GM21723 (cell line): ENCODE measurements around the gene OAT.
"Not testable (repeated sequence)": the region's sequence is repeated elsewhere in the genome, so short reads cannot be mapped to it uniquely, and the experiment has no call there.

Experiments used
- ATAC-seq: cut with Tn5 transposase; IDR thresholded peaks from one replicate; pipeline ENCODE4 v1.9.1; 2021; ENCODE audit warnings: mild to moderate bottlenecking, moderate library complexity; ENCODE audit not compliant: unreplicated experiment

Gene OAT

DNA sequence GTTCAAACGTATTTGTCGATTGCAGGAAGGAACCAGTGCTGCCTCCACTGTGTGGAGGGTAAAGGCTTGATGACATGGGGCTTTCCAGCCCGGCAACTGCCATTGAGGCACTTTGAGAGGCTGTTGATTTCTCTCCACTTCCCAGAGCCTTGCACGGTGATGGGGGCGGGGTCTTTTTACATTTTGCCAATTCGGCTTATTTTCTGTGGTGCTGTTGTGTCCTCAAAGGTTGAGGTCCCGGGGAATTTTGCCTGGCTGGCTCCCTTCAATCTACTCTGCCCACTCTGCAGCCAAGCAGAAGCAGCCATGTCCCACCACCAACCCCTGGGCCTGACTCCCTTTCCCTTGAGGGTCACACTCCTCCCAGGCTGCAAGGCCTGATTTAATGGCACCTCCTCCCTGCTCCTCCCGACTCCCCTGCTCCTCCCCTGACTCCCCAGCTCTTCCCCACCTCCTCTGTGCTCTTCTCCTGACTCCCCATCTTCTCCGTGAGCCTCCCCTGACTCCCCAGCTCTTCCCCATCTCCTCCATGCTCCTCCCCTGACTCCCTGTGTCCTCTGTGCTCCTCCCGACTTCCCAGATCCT is 39.0 kb downstream of the OAT start:
- ATAC-seq, result no peak

DNA sequence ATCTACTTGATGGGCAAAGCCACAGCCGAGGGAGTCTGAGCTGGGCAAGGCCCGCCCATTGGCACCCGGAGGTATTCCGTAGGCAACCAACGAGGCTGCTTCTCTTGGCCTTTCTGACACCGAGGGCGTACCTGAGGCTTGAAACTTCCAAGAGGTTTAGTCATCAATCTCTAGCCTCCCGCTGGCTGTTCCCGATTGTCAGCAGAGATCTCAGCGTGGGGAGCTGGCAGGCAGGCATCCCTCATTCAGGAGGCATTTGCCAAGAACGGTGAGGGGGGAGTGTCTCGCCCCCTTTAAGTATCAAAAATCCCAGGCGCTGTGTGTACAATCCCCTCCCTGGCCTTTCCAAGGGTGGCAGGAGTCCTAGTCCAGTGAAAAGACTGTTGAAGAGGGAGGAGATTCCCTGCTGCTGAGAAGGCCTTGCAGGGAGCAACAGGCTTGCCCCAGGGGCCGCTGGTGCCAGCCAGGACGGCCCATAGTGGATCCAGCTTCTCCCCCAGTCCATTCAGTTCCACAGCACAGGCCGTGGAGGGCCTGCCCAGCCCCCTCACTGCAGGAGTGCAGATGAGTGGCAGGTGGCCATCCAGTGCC is 39.7 kb downstream of the OAT start:
- ATAC-seq, result no peak

- no peak for ATAC-seq
Observed at GRCh38 chr10:124378271-124378670, 40.5 kb downstream of the OAT start.

GRCh38 chr10:124377101-124377500 is 41.6 kb downstream of the OAT start:
- ATAC-seq, result no peak

GRCh38 chr10:124376411-124376810 is 42.3 kb downstream of the OAT start:
- ATAC-seq, result no peak

DNA sequence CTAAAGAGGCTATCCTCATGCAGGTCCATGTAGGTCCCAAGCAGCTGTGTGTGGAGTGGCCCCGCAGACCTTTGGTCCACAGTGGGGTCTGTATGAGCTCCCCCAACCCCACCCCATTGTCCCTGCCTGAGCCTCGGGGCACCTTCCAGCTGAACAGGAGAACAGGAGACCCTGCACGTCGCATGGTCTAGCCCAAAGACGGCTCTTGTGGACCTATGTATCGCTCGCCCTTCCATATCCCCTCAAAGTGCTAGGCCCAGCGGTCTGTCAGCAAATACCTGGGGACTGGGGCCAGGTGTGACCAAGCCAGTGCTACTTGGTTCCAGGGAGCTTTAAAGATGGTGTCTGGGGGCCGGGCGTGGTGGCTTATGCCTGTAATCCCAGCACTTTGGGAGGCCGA is 43.0 kb downstream of the OAT start:
- no peak for ATAC-seq

GRCh38 chr10:124375353-124375614 is 43.4 kb downstream of the OAT start:
- no peak for ATAC-seq

GRCh38 chr10:124374535-124375352 is 44.0 kb downstream of the OAT start:
- no peak for ATAC-seq

GRCh38 chr10:124372899-124373298 is 45.8 kb downstream of the OAT start:
- no peak for ATAC-seq

DNA sequence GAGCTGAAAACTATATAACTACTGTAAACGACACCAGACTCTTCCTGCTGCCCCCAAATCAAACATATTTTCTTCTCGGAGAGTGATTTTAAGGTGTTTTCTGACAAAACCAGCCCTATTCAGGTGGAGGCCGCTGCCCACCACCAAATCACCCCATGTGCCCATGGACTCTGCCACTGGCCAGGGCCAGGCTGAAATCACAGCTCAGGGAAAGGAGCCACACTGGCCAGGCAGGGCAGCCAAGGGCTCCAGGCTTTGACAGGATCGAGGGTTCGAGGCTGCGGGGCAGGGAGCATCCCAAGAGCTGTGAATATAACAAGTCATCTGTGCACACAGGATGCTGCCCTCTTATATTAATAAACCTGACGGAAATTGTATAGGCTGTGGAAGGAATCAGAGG is 48.3 kb downstream of the OAT start:
- no peak for ATAC-seq

DNA sequence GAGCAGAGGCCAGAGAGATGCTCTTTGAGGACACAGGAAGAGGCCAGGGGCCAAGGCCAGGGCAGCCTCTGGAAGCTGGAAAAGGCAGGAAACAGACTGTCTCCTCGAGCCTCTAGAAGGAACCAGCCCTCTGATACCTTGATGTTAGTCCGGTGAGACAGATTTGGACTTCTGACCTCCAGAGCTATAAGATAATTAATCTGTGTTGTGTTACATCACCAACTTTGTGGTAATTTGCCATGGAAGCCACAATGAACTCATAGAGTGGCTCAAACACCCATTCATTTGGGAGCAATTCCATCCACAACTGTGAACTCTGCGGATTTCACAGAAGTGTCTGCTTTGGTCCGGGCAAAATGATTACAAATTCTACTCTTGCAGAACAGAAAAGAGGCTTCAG is 48.7 kb downstream of the OAT start:
- no peak for ATAC-seq

- not testable (repeated sequence) for ATAC-seq
Observed at GRCh38 chr10:124369533-124369932, 49.2 kb downstream of the OAT start.

GRCh38 chr10:124369066-124369465 is 49.7 kb downstream of the OAT start:
- no peak for ATAC-seq

DNA sequence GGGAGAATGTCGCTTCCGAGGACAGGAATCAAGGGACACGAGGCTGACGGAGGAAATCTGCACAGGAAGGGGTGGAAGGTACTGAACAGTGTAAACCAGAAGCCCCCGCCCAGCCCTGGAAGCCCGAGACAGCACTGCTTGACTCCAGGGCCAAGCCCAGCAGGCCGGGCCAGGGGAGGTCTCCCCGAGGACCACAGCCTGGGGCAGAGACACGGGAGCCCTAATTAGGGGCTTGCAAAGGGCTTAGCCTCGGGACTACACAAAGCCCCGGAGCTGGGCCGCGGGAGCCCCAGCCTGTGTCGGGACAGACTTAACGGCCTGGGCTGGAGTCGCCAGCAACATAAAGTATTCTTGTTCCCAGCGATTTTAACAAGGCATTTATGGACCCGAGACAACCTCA is 50.8 kb downstream of the OAT start:
- ATAC-seq, result no peak

DNA sequence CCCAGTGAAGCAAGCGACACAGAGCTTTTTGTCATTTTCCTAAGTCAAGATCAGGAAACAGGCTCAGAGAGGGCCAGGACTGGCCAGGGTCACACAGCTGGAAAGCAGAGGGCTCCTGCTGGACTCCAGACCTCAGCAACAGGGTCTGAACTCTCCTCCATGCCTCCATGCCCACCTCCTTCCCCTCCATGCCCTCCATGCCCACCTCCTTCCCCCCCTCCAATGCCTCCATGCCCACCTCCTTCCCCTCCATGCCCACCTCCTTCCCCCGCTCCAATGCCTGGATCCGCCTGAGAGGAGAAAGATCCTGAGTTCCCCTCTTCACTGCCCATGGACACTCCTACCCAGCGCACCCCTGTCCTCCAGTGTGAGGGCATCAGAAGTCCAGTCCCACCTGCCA is 51.3 kb downstream of the OAT start:
- ATAC-seq, result no peak

DNA sequence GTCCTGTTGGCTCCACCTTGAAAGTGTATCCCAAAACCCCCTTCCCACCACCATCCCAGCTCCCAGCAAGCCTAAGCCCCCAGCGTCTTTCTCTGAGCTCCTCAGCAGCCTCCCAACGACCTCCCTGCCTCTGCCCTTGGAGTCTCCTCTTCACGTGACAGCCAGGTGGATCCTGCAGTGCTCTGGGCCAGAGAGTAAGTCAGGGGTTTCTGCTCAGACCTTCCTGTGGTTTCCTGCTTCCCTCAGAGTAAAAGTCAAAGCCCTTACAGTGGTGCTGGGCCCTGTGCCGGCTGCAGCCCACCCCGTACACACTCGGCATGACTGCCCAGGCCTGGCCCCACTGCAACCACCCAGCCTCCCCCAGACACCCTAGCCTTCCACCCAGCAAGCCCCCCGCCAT is 51.9 kb downstream of the OAT start:
- ATAC-seq, result no peak

GRCh38 chr10:124366343-124366742 is 52.4 kb downstream of the OAT start:
- no peak for ATAC-seq

- ATAC-seq, result no peak
Observed at GRCh38 chr10:124364674-124365073, 54.0 kb downstream of the OAT start.

DNA sequence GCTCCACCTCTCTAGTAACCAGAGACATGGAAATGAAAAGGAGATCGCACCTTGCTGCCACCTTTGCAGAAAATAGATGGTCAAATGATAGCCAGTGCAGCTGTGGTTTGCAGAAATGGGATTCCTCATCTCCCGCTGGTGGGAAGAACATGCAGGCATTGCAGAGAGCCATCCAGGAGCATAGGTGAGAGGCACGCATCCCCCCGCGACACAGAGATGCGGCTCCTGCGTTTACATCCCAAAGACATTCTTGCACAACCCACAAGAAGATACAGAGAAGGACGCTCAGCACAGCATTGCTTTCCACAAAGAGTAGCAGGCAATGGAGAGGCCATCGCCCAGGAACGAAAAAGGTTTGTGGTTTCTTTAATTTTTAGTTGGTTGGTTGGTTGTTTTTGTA is 56.2 kb downstream of the OAT start:
- ATAC-seq, result no peak

DNA sequence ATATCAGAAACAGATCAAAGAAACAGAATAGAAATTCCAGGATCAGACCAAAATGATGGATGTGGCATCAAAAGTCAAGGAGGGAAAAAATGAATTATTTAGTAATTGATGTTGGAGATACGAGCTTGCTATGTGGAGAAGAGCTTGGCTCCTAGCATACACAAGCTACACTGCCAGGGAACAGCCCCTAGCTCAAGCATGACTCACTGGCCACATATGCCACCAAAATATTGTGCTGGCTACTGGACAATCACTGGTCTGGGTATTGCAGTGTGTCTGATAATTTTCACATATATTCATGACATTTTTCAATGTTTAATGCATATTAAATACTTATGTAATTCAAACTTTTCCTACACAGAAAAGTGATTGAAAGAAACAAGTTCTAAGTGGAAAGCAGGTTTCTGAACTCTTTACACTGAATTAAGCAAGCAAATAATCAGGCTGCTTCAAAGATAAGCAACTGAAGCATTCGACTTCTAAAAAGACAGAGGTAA is 59.3 kb downstream of the OAT start:
- no peak for ATAC-seq

- ATAC-seq, result no peak
Observed at GRCh38 chr10:124357561-124357885, 61.2 kb downstream of the OAT start.

DNA sequence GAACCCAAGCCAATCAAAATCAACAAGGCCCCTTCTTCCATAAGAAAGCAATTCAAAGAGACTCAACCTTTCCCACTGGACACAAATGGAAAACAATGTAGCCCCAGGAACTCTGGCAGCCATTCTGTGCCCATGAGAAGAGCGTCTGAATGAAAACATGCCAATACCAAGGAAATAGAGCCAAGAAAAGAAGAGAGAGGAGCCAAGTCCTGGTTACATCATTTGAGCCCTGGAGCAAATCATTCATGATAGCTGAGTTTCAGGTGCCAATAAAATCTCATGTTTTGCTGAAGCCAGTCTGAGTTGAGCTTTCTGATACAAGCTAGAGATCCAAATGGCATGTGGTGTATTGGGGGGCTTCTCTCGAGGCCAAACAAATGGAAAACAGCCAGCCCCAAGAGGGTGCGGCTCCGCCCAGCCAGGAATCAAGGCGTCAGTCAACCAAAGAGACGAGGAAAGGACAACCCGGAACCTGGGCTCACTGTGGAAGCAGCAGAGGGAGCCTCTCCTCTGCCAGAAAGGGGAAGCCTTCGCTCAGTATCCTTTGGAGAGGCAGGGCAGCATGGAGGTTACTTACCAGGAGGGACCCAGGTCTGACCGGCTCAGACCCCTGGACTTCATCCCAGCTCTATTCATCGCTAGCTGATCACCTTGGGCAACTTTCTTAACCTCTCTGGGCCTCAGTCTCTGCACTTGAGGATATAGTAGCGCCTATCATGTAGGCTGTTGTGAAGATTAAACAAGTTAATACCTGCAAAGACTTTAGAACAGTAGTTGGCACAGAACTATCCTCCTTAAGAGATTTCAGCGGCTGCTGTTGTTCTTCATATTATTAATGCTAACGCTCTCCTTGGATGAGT is 61.8 kb downstream of the OAT start:
- no peak for ATAC-seq
